PC-3 (cell line): ENCODE results near the gene PLXNA2.

ENCODE experiments used
- CTCF ChIP-seq: fragments of 300-600 bp; sonication (generic); conservative IDR thresholded peaks from 2 replicates; pipeline ENCODE4 v1.5.1; 2017; ENCODE audit warnings: antibody characterized with exemption, low read depth, mild to moderate bottlenecking, low read length
- EZH2 ChIP-seq: fragments of 300-600 bp; sonication (generic); IDR thresholded peaks from one replicate; pipeline ENCODE4 v1.6.1; 2017; ENCODE audit warnings: antibody characterized with exemption, mild to moderate bottlenecking, low read length; ENCODE audit not compliant: unreplicated experiment
- EZH2phosphoT487 ChIP-seq: fragments of 300-600 bp; sonication (generic); IDR thresholded peaks from 2 replicates; pipeline ENCODE4 v1.6.1; 2018; ENCODE audit warnings: mild to moderate bottlenecking, antibody characterized with exemption, low read length, borderline replicate concordance

GRCh38 chr1:208004851-208005250 is 239.3 kb downstream of the PLXNA2 start:
- TF ChIP-seq CTCF (no peak), EZH2 (no peak), EZH2phosphoT487 (no peak)
